SK-N-SH (cell line): ENCODE measurements around the gene PPP2R2B.

ENCODE experiments used
- CTCF ChIP-seq: fragments of 200-600 bp; sonication (generic); IDR thresholded peaks from 2 replicates; pipeline ENCODE4 v1.6.1; 2017; ENCODE audit warnings: antibody characterized with exemption, mild to moderate bottlenecking, moderate library complexity
- MAX ChIP-seq: IDR thresholded peaks from 2 replicates; pipeline ENCODE4 v1.4.0; 2012; ENCODE audit warnings: low read depth
- POLR2AphosphoS5 ChIP-seq: IDR thresholded peaks from 2 replicates; pipeline ENCODE4 v1.6.1; 2012; ENCODE audit warnings: low read depth, low read length
- TEAD4 ChIP-seq: IDR thresholded peaks from 2 replicates; pipeline ENCODE4 v1.4.0; 2012; ENCODE audit warnings: mild to moderate bottlenecking, borderline replicate concordance; ENCODE audit not compliant: insufficient read depth
- ZBTB33 ChIP-seq: IDR thresholded peaks from 2 replicates; pipeline ENCODE4 v1.4.0; 2012; ENCODE audit warnings: low read depth, borderline replicate concordance
- TF ChIP-seq, protein P1 (sequence below): IDR thresholded peaks from 2 replicates; pipeline ENCODE4; 2012

DNA sequence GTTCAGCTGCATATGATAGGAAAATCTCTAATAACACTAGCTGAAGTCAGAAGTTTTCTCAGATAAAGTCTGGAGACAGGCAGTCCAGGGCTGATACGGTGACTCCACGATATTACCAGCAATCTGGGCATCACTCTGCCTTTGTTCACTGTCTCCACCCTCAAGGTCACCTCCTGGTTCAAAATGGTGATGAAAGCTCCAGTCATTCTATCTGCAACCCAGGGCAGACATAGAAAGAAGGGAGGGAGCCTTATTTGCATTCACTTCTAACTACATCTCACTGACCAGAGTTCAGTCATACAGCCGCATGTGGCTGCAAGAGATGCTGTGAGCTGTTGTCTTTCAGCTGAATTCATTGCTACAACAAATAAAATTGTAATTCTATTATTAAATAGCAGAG lies 340.1 kb downstream of the PPP2R2B start:
- TF ChIP-seq CTCF (no peak), MAX (no peak), TEAD4 (no peak), POLR2AphosphoS5 (no peak), ZBTB33 (no peak)
- TF ChIP-seq, protein P1, sequence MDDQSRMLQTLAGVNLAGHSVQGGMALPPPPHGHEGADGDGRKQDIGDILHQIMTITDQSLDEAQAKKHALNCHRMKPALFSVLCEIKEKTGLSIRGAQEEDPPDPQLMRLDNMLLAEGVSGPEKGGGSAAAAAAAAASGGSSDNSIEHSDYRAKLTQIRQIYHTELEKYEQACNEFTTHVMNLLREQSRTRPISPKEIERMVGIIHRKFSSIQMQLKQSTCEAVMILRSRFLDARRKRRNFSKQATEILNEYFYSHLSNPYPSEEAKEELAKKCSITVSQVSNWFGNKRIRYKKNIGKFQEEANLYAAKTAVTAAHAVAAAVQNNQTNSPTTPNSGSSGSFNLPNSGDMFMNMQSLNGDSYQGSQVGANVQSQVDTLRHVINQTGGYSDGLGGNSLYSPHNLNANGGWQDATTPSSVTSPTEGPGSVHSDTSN, result no peak
